Mesenchymal stem cell (in vitro differentiated cells and primary cell): ENCODE measurements around the gene RNF212.
A peak's percentile ranks its signal among the peaks of the same experiment; 100 is the strongest.
"Not testable (repeated sequence)": the region's sequence is repeated elsewhere in the genome, so short reads cannot be mapped to it uniquely, and the experiment has no call there.

ENCODE experiments used
- DNase-seq: peaks from one replicate; pipeline ENCODE4 v3.0.0-alpha.2; 2013
- H2AFZ ChIP-seq: one replicate; pipeline ENCODE4 v1.6.1; 2013; ENCODE audit warnings: low read depth, mild to moderate bottlenecking, control low read depth, inconsistent platforms, low read length, moderate library complexity
- H2AK5ac ChIP-seq: 2 replicates; pipeline ENCODE4 v1.6.1; 2013; ENCODE audit warnings: low read length, moderate library complexity, mild to moderate bottlenecking, inconsistent platforms; ENCODE audit not compliant: severe bottlenecking
- H2BK120ac ChIP-seq: one replicate; pipeline ENCODE4 v1.6.1; 2013; ENCODE audit warnings: low read depth, mild to moderate bottlenecking, inconsistent platforms, low read length, moderate library complexity
- H2BK12ac ChIP-seq, 2 experiments: one replicate each; pipeline ENCODE4 v1.6.1; 2013; ENCODE audit warnings: inconsistent platforms in 2 of 2, low read length in 2 of 2, mild to moderate bottlenecking in 2 of 2, moderate library complexity in 2 of 2, control low read depth in 1 of 2
- H2BK15ac ChIP-seq: one replicate; pipeline ENCODE4 v1.6.1; 2013; ENCODE audit warnings: mild to moderate bottlenecking, low read depth, inconsistent platforms; ENCODE audit not compliant: poor library complexity, severe bottlenecking
- H2BK5ac ChIP-seq: 2 replicates; pipeline ENCODE4 v1.6.1; 2013; ENCODE audit warnings: low read depth, mild to moderate bottlenecking, low read length, control low read depth, inconsistent platforms; ENCODE audit not compliant: poor library complexity, severe bottlenecking
- H3K14ac ChIP-seq, 2 experiments: one replicate each; pipeline ENCODE4 v1.6.1; 2013; ENCODE audit warnings: inconsistent platforms in 2 of 2, low read length in 2 of 2, control low read depth in 1 of 2, mild to moderate bottlenecking in 1 of 2, moderate library complexity in 1 of 2
- H3K18ac ChIP-seq, 2 experiments: one replicate each; pipeline ENCODE4 v1.6.1; 2013; ENCODE audit warnings: inconsistent platforms in 2 of 2, low read length in 2 of 2, control low read depth in 1 of 2, low read depth in 1 of 2, mild to moderate bottlenecking in 1 of 2
- H3K23ac ChIP-seq, 2 experiments: one replicate each; pipeline ENCODE4 v1.6.1; 2013; ENCODE audit warnings: inconsistent platforms in 2 of 2, low read length in 2 of 2, mild to moderate bottlenecking in 2 of 2, moderate library complexity in 2 of 2, control low read depth in 1 of 2
- H3K27ac ChIP-seq: 2 replicates; pipeline ENCODE4 v1.5.1; 2013; ENCODE audit warnings: mild to moderate bottlenecking, moderate library complexity, low read length, control low read depth, inconsistent platforms; ENCODE audit not compliant: poor library complexity, severe bottlenecking
- H3K27me3 ChIP-seq, 2 experiments: 2 replicates each; pipeline versions ENCODE4 v1.6.1 to v1.7.0; 2013; ENCODE audit warnings: low read length in 2 of 2, mild to moderate bottlenecking in 2 of 2, moderate library complexity in 2 of 2, control low read depth in 1 of 2, inconsistent platforms in 1 of 2; ENCODE audit not compliant: control insufficient read depth in 1 of 2, insufficient read depth in 1 of 2
- H3K36me3 ChIP-seq, 2 experiments: 2 replicates each; pipeline versions ENCODE4 v1.6.1 to v1.7.0; 2013; ENCODE audit warnings: low read length in 2 of 2, control low read depth in 1 of 2, inconsistent platforms in 1 of 2, low read depth in 1 of 2, mild to moderate bottlenecking in 1 of 2; ENCODE audit not compliant: insufficient read depth in 2 of 2, control insufficient read depth in 1 of 2
- H3K4ac ChIP-seq, 2 experiments: one replicate each; pipeline ENCODE4 v1.6.1; 2013; ENCODE audit warnings: inconsistent platforms in 2 of 2, low read length in 2 of 2, mild to moderate bottlenecking in 2 of 2, moderate library complexity in 2 of 2, control low read depth in 1 of 2, low read depth in 1 of 2
- H3K4me1 ChIP-seq: 2 replicates; pipeline ENCODE4 v1.6.1; 2013; ENCODE audit warnings: low read depth, low read length, control low read depth; ENCODE audit not compliant: control insufficient read depth, insufficient read depth
- H3K4me2 ChIP-seq: 2 replicates; pipeline ENCODE4 v1.6.1; 2013; ENCODE audit warnings: low read length, mild to moderate bottlenecking, inconsistent platforms; ENCODE audit not compliant: poor library complexity, severe bottlenecking
- H3K4me3 ChIP-seq, 2 experiments: 2 replicates each; pipeline versions ENCODE4 v1.5.1 to v1.7.0; 2013; ENCODE audit warnings: low read length in 2 of 2, mild to moderate bottlenecking in 2 of 2, control low read depth in 1 of 2, low read depth in 1 of 2; ENCODE audit not compliant: insufficient read depth in 1 of 2
- H3K79me1 ChIP-seq: replicated peaks from 2 replicates; pipeline ENCODE4 v1.6.1; 2013; ENCODE audit warnings: mild to moderate bottlenecking, control low read depth, low read length, inconsistent platforms; ENCODE audit not compliant: poor library complexity, severe bottlenecking
- H3K9ac ChIP-seq: 2 replicates; pipeline ENCODE4 v1.7.0; 2013; ENCODE audit warnings: mild to moderate bottlenecking, low read length, moderate library complexity
- H3K9me3 ChIP-seq: 2 replicates; pipeline ENCODE4 v1.7.0; 2013; ENCODE audit warnings: mild to moderate bottlenecking, low read length; ENCODE audit not compliant: control insufficient read depth
- H4K8ac ChIP-seq: one replicate; pipeline ENCODE4 v1.6.1; 2013; ENCODE audit warnings: inconsistent platforms, mild to moderate bottlenecking, low read length, moderate library complexity
- H4K91ac ChIP-seq: one replicate; pipeline ENCODE4 v1.6.1; 2013; ENCODE audit warnings: mild to moderate bottlenecking, low read length, inconsistent platforms
- WGBS: methylation state at CpG from one replicate; pipeline ENCODE4 v1.1.7; 2013; ENCODE audit warnings: mixed read lengths; 5-methylcytosine and 5-hydroxymethylcytosine counted together

RNF212 gene

GRCh38 chr4:1126506-1126905, 13.1 kb upstream of the RNF212 start:
- H2BK120ac ChIP-seq = no peak overlapping the region

GRCh38 chr4:1125466-1125865, 12.1 kb upstream of the RNF212 start:
- not testable (repeated sequence) for H3K4me3 ChIP-seq, H2BK12ac ChIP-seq, H2BK5ac ChIP-seq, DNase-seq, H3K4me1 ChIP-seq, H2AFZ ChIP-seq, H3K36me3 ChIP-seq, H3K79me1 ChIP-seq, H3K14ac ChIP-seq, H2BK15ac ChIP-seq, H3K9ac ChIP-seq, H3K27ac ChIP-seq, H2BK120ac ChIP-seq, H3K18ac ChIP-seq, H4K91ac ChIP-seq, H3K4me2 ChIP-seq, H3K23ac ChIP-seq, H3K4ac ChIP-seq, H3K9me3 ChIP-seq, H2AK5ac ChIP-seq, H4K8ac ChIP-seq
- 97% methylated on average over 2 of the region's 4 CpGs for WGBS
- H3K27me3 ChIP-seq = peaks cover 0 to 15% of the 10 kb centered on the region in 2 experiments

More at GRCh38 chr4:1126506-1126905, 13.1 kb upstream of the RNF212 start:
- H3K4me3 ChIP-seq = no peak overlapping the region
- H3K9ac ChIP-seq = no peak overlapping the region
- H3K27me3 ChIP-seq = peaks cover 0 to 15% of the 10 kb centered on the region in 2 experiments
- H3K4ac ChIP-seq = no peak overlapping the region
- H2BK12ac ChIP-seq = no peak overlapping the region
- WGBS = no CpG with 5 or more reads among the region's 1 CpG
- no peak overlapping the region for H2AFZ ChIP-seq
- no peaks in the 10 kb centered on the region for H3K9me3 ChIP-seq
- H3K79me1 ChIP-seq = peaks cover 1% of the 10 kb centered on the region
- no peak overlapping the region for H4K8ac ChIP-seq
- no peak overlapping the region for H3K23ac ChIP-seq
- H2AK5ac ChIP-seq = no peak overlapping the region
- no peak overlapping the region for H2BK5ac ChIP-seq
- H2BK15ac ChIP-seq = no peak overlapping the region
- H3K4me2 ChIP-seq = no peak overlapping the region
- H3K4me1 ChIP-seq = no peaks in the 10 kb centered on the region
- H3K18ac ChIP-seq = no peak overlapping the region
- H4K91ac ChIP-seq = no peak overlapping the region
- H3K36me3 ChIP-seq = no peaks in the 10 kb centered on the region
- H3K27ac ChIP-seq = no peak overlapping the region
- peak; percentile 15 for DNase-seq
- H3K14ac ChIP-seq = no peak overlapping the region

- Histone ChIP-seq H2BK120ac (no peak overlapping the region), H3K23ac (no peak overlapping the region), H3K4me2 (no peak overlapping the region), H2BK5ac (no peak overlapping the region), H3K4ac (no peak overlapping the region), H4K91ac (no peak overlapping the region), H3K79me1 (peaks cover 1% of the 10 kb centered on the region), H2AK5ac (no peak overlapping the region), H3K36me3 (no peaks in the 10 kb centered on the region), H3K18ac (no peak overlapping the region), H3K4me1 (no peaks in the 10 kb centered on the region), H2BK12ac (no peak overlapping the region), H3K14ac (no peak overlapping the region), H3K27ac (no peak overlapping the region), H2BK15ac (no peak overlapping the region), H3K9me3 (no peaks in the 10 kb centered on the region), H3K9ac (no peak overlapping the region), H4K8ac (no peak overlapping the region), H3K4me3 (no peak overlapping the region), H3K27me3 (peaks cover 0 to 15% of the 10 kb centered on the region in 2 experiments), H2AFZ (peak overlapping the region; percentile 27)
- DNase-seq = no peak
- WGBS = 73% methylated on average over 4 of the region's 4 CpGs
Measured at GRCh38 chr4:1124818-1125217, 11.5 kb upstream of the RNF212 start.

GRCh38 chr4:1122505-1122904, 9.1 kb upstream of the RNF212 start:
- H3K9ac ChIP-seq = no peak overlapping the region
- peaks cover 1% of the 10 kb centered on the region for H3K79me1 ChIP-seq
- H3K4me3 ChIP-seq = no peak overlapping the region
- H2AK5ac ChIP-seq = no peak overlapping the region
- no peaks in the 10 kb centered on the region for H3K4me1 ChIP-seq
- H2BK15ac ChIP-seq = no peak overlapping the region
- no peak overlapping the region for H3K4me2 ChIP-seq
- peaks cover 0 to 5% of the 10 kb centered on the region in 2 experiments for H3K27me3 ChIP-seq
- H3K23ac ChIP-seq = peak overlapping the region in 1 of 2 experiments; percentile 85
- H4K8ac ChIP-seq = no peak overlapping the region
- H2BK120ac ChIP-seq = no peak overlapping the region
- H4K91ac ChIP-seq = no peak overlapping the region
- H3K18ac ChIP-seq = no peak overlapping the region
- H3K36me3 ChIP-seq = no peaks in the 10 kb centered on the region
- WGBS = 71% methylated on average over 1 of the region's 3 CpGs
- no peak overlapping the region for H3K14ac ChIP-seq
- H3K4ac ChIP-seq = no peak overlapping the region
- no peak overlapping the region for H2AFZ ChIP-seq
- H3K27ac ChIP-seq = no peak overlapping the region
- H2BK12ac ChIP-seq = no peak overlapping the region
- DNase-seq = no peak
- H2BK5ac ChIP-seq = no peak overlapping the region
- no peaks in the 10 kb centered on the region for H3K9me3 ChIP-seq
